ENCODE measurements around the gene SRPX.

Gene SRPX

GRCh38 chrX:38249965-38250364 lies 29.3 kb upstream of the SRPX start:
- no peak for DNase-seq (ENCODE audit: low spot score)
- in situ Hi-C loops (cut with MboI; ENCODE audit: low pct_unique_long_range_greater_than_20kb, low sequenced_read_pairs, unreplicated experiment): no loop called here
- TF ChIP-seq CTCF (IDR thresholded peaks at IDR 0.05; ENCODE audit: extremely low read depth, insufficient read depth, missing control alignments): no peak

- DNase-seq (ENCODE audit: low spot score): no peak
- TF ChIP-seq CTCF (IDR thresholded peaks at IDR 0.05; ENCODE audit: extremely low read depth, insufficient read depth, missing control alignments): no peak
- in situ Hi-C loops (cut with MboI; ENCODE audit: low pct_unique_long_range_greater_than_20kb, low sequenced_read_pairs, unreplicated experiment): no loop called here
These were observed 26.4 kb upstream of the SRPX start for GRCh38 chrX:38247051-38247450.

- DNase-seq (ENCODE audit: low spot score): no peak
- in situ Hi-C loops (cut with MboI; ENCODE audit: low pct_unique_long_range_greater_than_20kb, low sequenced_read_pairs, unreplicated experiment): no loop called here
- no peak for TF ChIP-seq CTCF (IDR thresholded peaks at IDR 0.05; ENCODE audit: extremely low read depth, insufficient read depth, missing control alignments)
These were observed 19.9 kb upstream of the SRPX start for GRCh38 chrX:38240541-38240940.

- no peak for TF ChIP-seq CTCF (IDR thresholded peaks at IDR 0.05; ENCODE audit: extremely low read depth, insufficient read depth, missing control alignments)
- DNase-seq (ENCODE audit: low spot score): no peak
- in situ Hi-C loops (cut with MboI; ENCODE audit: low pct_unique_long_range_greater_than_20kb, low sequenced_read_pairs, unreplicated experiment): no loop called here
These were observed 16.4 kb upstream of the SRPX start for GRCh38 chrX:38236901-38237615.

- TF ChIP-seq CTCF (IDR thresholded peaks at IDR 0.05; ENCODE audit: extremely low read depth, insufficient read depth, missing control alignments): no peak
- in situ Hi-C loops (cut with MboI; ENCODE audit: low pct_unique_long_range_greater_than_20kb, low sequenced_read_pairs, unreplicated experiment): no loop called here
- no peak for DNase-seq (ENCODE audit: low spot score)
These were observed 13.4 kb upstream of the SRPX start for GRCh38 chrX:38233891-38234667.

GRCh38 chrX:38232079-38232686 lies 11.5 kb upstream of the SRPX start:
- no peak for DNase-seq (ENCODE audit: low spot score)
- no peak for TF ChIP-seq CTCF (IDR thresholded peaks at IDR 0.05; ENCODE audit: extremely low read depth, insufficient read depth, missing control alignments)
- in situ Hi-C loops (cut with MboI; ENCODE audit: low pct_unique_long_range_greater_than_20kb, low sequenced_read_pairs, unreplicated experiment): no loop called here

Data from GM13977 (cell line).